HG02678 (cell line): ENCODE measurements around the gene AGK.
A peak's percentile ranks its signal among the peaks of the same experiment; 100 is the strongest.

Experiments
- ATAC-seq: cut with Tn5 transposase; IDR thresholded peaks from one replicate; pipeline ENCODE4 v1.9.1; 2021; ENCODE audit warnings: mild to moderate bottlenecking, moderate library complexity; ENCODE audit not compliant: unreplicated experiment

AGK gene

GRCh38 chr7:141584935-141585334 lies 33.7 kb downstream of the AGK start:
- ATAC-seq: no peak

- peak; percentile 94 for ATAC-seq
Observed at GRCh38 chr7:141585592-141586510, 34.6 kb downstream of the AGK start.

DNA sequence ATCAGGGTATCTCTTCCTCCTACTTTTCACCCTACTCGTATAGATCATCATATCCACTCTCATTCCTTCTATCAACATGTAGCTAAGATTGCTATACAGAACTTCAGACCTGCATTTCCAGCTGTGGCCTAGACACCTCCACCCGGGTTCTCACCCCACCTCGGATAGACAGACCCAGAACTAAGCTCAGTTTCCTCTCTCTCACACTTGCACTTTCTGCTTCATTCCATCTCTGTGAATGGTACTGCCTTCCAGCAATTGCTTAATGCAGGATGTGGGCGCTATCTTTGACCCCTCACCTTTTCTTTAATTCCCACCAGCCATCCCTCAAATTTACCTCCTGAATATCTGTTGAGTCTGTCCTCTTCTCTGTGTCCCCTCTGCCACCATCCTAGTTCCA lies 35.7 kb downstream of the AGK start:
- no peak for ATAC-seq

DNA sequence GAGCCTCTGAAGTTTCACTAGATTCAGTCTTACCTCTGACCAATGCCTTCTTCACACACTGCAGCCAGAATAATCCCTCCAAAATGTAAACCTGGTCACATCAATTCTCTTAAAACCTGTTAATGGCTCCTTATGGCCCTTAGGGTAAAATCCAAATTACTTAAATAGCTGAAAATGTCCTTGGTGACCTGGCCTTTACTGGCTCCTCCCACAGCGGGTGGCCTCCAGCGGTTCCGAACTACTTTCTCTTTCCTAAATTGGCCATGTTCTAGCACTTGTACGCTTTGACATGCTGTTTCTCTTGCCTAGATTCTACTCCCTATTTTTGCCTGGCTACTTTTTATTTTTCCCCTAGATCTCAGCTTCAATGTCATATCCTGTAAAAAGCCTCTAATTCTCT lies 36.1 kb downstream of the AGK start:
- ATAC-seq: no peak

DNA sequence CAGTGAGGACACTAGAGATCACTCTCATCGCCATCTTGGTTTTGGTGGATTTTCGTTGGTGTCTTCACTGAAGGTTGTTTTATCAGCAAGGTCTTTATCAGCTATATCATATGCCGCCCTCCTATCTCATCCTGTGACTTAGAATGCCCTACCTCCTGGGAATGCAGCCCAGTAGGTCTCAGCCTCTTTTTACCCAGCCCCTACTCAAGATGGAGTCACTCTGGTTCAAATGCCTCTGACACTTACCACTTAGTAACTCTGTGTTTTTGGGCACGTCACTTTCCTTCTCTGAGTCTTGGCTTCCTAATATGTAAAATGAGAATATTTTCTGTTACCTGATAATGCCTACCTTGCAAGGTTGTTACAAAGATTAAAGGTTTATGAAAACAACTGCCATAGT lies 37.7 kb downstream of the AGK start:
- no peak for ATAC-seq

DNA sequence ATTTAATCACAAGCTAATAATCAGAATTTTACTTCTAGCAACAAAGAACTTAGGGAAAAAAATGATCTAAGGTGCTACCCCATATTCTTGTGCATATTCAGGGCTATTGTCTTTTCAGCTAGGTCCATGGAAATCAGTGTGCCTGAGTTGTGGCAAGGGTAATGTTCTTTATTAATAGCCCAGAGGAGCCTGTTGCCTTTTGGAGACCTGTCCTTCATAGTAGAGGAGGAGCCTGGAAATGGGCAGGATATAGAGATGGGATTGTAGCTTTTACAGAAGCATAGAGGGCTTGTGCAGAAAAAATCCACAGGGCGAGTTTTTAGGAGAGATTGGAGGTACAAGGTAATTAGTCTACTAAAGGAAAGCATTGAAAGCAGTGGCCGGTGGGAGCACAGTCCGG lies 38.9 kb downstream of the AGK start:
- no peak for ATAC-seq

GRCh38 chr7:141590666-141591065 lies 39.5 kb downstream of the AGK start:
- ATAC-seq: no peak

- no peak for ATAC-seq
Observed at GRCh38 chr7:141593134-141593533, 41.9 kb downstream of the AGK start.

- ATAC-seq: no peak
Observed at GRCh38 chr7:141597966-141598365, 46.8 kb downstream of the AGK start.

GRCh38 chr7:141598408-141598807 lies 47.2 kb downstream of the AGK start:
- ATAC-seq: no peak

GRCh38 chr7:141600168-141601006 lies 49.2 kb downstream of the AGK start:
- ATAC-seq: no peak

GRCh38 chr7:141609576-141609975 lies 58.4 kb downstream of the AGK start:
- ATAC-seq: no peak

DNA sequence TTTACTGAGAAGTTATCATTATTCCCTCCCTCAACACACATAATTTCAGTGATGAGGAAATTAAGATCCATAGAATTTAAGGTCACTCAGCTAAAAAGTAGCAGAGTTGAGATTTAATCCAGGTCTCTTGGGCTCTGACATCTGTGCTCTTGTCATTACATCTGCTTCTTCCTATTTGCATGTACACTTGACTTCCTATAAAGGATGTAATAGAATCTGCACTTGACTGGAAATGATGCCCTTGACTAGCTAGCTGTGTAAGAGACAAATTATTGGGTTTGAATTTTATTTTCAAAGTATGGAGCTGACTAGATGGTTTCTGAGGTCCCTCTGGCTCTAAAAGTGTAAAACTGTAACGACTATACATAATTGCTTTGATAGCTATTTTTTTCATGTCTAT lies 59.5 kb downstream of the AGK start:
- ATAC-seq: no peak

DNA sequence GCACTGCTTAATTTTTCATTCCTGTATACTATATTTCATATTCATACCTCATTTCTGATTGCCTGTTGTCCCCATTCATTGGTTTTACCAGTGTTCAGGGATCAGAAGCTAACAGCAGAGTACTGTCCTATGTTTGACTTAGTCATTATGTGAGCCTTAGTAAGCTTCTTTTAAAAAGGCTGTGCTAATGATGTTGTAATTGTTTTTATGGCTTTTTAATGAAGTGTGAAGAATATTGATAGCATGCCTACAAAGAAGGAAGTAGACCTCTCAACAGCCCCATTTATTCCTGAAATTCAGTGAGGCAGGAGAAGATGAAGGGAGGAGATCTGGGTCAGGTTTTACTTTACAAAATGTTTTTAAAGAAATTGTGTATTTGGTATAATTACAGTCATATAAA lies 61.7 kb downstream of the AGK start:
- no peak for ATAC-seq

GRCh38 chr7:141617280-141617679 lies 66.1 kb downstream of the AGK start:
- no peak for ATAC-seq

DNA sequence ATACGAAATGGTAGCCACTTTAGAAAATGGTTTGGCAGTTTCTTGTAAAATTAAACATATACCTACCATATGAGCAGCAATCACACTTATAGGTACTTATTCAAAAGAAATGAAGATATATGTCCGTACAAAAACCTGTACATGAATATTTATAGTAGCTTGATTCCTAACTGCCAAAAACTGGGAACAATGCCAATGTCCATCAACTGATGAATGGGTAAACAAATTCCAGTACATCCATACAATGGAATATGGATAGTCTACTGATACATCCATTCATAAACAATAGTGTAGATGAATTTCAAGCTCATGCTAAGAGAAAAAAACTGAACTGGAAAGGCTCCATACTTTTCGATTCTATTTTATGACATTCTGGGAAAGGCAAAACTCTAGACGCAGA lies 68.5 kb downstream of the AGK start:
- no peak for ATAC-seq

DNA sequence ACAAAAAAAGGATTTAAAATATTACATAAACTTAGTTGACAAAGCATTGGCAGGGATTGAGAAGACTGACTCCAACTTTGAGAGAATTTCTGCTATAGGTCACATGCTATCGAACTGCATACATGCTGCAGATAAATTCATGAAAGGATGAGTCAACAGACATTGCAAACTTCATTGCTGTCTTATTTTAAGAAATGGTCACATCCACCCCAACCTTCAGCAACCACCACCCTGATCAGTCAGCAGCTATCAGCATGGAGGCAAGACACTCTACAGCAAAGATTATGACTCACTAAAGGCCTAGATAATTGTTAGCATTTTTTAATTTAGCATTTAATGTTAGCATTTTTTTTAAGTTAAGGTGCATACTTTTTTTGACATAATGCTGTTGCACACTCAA lies 73.6 kb downstream of the AGK start:
- ATAC-seq: no peak

DNA sequence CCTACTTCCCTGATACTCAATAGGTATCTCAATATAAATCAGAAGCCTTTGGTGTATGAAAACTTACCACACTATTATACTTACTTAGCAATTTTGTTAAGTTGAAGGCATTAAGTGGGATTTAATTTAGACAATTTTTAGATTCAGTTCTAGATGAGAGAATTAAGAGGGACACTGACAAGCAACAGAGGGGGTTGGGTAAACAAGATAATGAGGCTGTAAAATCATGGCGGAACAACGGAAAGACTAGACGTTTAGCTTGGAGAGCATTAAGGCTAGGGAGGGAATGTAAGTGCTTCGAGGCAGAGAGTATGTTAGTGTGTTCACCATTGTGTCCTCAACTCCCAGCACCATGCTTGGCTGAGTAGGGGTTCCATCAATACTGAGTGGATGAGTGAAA lies 79.4 kb downstream of the AGK start:
- ATAC-seq: no peak

GRCh38 chr7:141631525-141631924 lies 80.3 kb downstream of the AGK start:
- ATAC-seq: no peak

- ATAC-seq: no peak
Observed at GRCh38 chr7:141634065-141634464, 82.9 kb downstream of the AGK start.

GRCh38 chr7:141636053-141636452 lies 84.8 kb downstream of the AGK start:
- ATAC-seq: no peak

- no peak for ATAC-seq
Observed at GRCh38 chr7:141640239-141640840, 89.1 kb downstream of the AGK start.
